Gastrocnemius medialis (tissue), 4 donors: ENCODE measurements around the gene GIT2. TPM values are rescaled to one million over a fixed set of nuclear protein-coding genes. Genes with fewer than 3 reads are reported as not detected.

ENCODE experiments used
- ATAC-seq, 2 donors: fragments of 150-250 bp; one replicate each; pipeline ENCODE4 v1.9.1; 2016
- DNase-seq, 2 donors: peaks; one replicate each; pipeline ENCODE4 v3.0.0-alpha.2; 2019
- H3K27ac ChIP-seq, 4 donors: fragments of 200-600 bp; sonication (generic); 1 replicate in 1 of 4; 2 replicates in 3 of 4; pipeline ENCODE4 v1.5.1; 2016 to 2018; ENCODE audit warnings: mild to moderate bottlenecking in 2 of 4, moderate library complexity in 1 of 4
- H3K27me3 ChIP-seq, 3 donors: fragments of 200-600 bp; sonication (generic) in 2 of 3; 1 replicate in 1 of 3; 2 replicates in 2 of 3; pipeline versions ENCODE4 v1.5.1 to v1.6.0; 2016 to 2019; ENCODE audit warnings: mild to moderate bottlenecking in 1 of 3, moderate library complexity in 1 of 3
- H3K36me3 ChIP-seq, 2 donors: fragments of 200-600 bp; sonication (generic) in 1 of 2; one replicate each; pipeline ENCODE4 v1.5.1; 2017 to 2018
- H3K4me1 ChIP-seq, 2 donors: fragments of 200-600 bp; sonication (generic) in 1 of 2; one replicate each; pipeline ENCODE4 v1.5.1; 2016 to 2017; ENCODE audit warnings: mild to moderate bottlenecking in 2 of 2
- H3K4me3 ChIP-seq, 4 donors: fragments of 200-600 bp; sonication (generic) in 3 of 4; 1 replicate in 1 of 4; 2 replicates in 3 of 4; pipeline ENCODE4 v1.5.1; 2016 to 2019; ENCODE audit warnings: mild to moderate bottlenecking in 2 of 4
- H3K9me3 ChIP-seq, 3 donors: fragments of 200-600 bp; sonication (generic) in 2 of 3; 1 replicate in 1 of 3; 2 replicates in 2 of 3; pipeline ENCODE4 v1.5.1; 2016 to 2019
- POLR2A ChIP-seq, 2 donors: fragments of 450-650 bp; IDR thresholded peaks; one replicate each; pipeline ENCODE4 v1.6.1; 2017; ENCODE audit warnings: antibody characterized with exemption in 2 of 2, mild to moderate bottlenecking in 2 of 2, moderate library complexity in 2 of 2
- in situ Hi-C, 4 donors: fragments of 200-750 bp; cut with MboI; loops; one replicate each; pipeline versions ENCODE4 v1.15.0 to v1.8.0; 2017; ENCODE audit warnings: low sequenced_read_pairs in 4 of 4
- intact Hi-C: fragments of 100-400 bp; cut with DNase I; formaldehyde crosslinking; loops from one replicate; pipeline ENCODE4 v1.15.1; 2023; ENCODE audit warnings: low total_unique reads
- total RNA-seq, 4 donors: library from RNA; depleted of rRNA; stranded (reverse); fragments of >200 nt; gene quantifications; one replicate each; pipeline versions ENCODE4 v1.1.0 to v1.2.3, GENCODE V29; 2016
- TF ChIP-seq, protein P1 (sequence below), 5 experiments: fragments of 450-650 bp in 3 of 5; fragments of 200-600 bp in 2 of 5; sonication (generic) in 2 of 5; IDR thresholded peaks in 4 of 5; conservative IDR thresholded peaks in 1 of 5; 1 replicate in 4 of 5; 2 replicates in 1 of 5; pipeline ENCODE4 v1.5.1; 2016 to 2019; ENCODE audit warnings: antibody characterized with exemption in 5 of 5, mild to moderate bottlenecking in 3 of 5, moderate library complexity in 3 of 5

Gene GIT2
- total RNA-seq, 4 donors from 2014 or later = 23.4 to 32.1 (median 23.6) TPM

DNA sequence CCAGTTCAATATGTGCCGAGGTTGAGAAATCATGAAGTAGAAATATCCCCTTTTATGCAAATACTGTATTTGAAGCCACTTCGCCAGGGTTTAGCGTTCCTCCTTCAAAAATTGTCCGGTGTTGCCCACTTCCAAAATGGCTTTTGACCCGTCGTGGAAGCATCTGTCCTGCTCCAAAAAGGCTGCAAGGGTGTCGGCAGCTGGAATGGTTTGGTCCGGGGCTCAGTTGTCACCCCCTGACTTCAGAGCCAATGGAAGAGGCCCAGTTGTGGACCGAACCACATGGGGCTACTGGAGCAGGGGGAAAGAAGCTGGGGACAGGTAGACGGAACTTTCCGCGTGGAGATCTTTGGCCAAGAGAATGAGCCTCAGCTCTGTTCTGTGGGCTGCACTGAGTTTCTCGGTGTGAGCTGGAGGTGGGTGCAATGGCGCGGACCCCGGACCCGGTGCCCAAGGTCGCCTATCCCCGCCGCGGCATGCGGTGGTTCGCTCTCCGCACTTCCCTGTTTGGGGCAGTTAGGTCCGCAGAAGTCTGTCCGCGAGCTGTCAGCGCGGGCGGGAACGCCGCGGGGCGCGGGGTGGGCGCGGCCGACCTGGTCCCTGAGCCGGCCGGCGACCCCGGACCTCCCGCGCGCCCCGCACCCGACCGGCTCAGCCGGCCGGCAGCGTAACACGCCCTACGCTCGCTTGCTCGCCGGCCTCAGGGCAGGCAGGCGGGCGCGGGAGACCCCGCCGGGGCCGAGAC, 2.9 kb upstream of the GIT2 start, which contains the start of gene ANKRD13A:
Gene ANKRD13A, plus strand, starts transcription at position 527 of the 745 bp plus-strand sequence. CDS start 259 bp downstream, outside the sequence.
- peaks cover 37 to 58% of the 10 kb centered on the region in 2 donors for H3K4me1 ChIP-seq
- ATAC-seq = peak; percentile 92 to 94
- TF ChIP-seq POLR2A (IDR thresholded peaks at IDR 0.05) = peak; percentile 84 to 89
- TF ChIP-seq, protein P1, sequence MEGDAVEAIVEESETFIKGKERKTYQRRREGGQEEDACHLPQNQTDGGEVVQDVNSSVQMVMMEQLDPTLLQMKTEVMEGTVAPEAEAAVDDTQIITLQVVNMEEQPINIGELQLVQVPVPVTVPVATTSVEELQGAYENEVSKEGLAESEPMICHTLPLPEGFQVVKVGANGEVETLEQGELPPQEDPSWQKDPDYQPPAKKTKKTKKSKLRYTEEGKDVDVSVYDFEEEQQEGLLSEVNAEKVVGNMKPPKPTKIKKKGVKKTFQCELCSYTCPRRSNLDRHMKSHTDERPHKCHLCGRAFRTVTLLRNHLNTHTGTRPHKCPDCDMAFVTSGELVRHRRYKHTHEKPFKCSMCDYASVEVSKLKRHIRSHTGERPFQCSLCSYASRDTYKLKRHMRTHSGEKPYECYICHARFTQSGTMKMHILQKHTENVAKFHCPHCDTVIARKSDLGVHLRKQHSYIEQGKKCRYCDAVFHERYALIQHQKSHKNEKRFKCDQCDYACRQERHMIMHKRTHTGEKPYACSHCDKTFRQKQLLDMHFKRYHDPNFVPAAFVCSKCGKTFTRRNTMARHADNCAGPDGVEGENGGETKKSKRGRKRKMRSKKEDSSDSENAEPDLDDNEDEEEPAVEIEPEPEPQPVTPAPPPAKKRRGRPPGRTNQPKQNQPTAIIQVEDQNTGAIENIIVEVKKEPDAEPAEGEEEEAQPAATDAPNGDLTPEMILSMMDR (IDR thresholded peaks at IDR 0.05 in 4 of 5, conservative IDR thresholded peaks at IDR 0.05 in 1 of 5) = peak in 2 of 5 experiments; percentile 25 to 40
- H3K9me3 ChIP-seq = no peaks in the 10 kb centered on the region
- H3K27me3 ChIP-seq = no peaks in the 10 kb centered on the region
- in situ Hi-C loops = no loop called here
- peak within 1 kb of the TSS; percentile 85 to 98 (median 94) for H3K4me3 ChIP-seq
- peaks cover 0 to 4% of the 10 kb centered on the region in 2 donors for H3K36me3 ChIP-seq
- peak within 1 kb of the TSS; percentile 85 to 89 (median 87) for H3K27ac ChIP-seq
- DNase-seq = peak; percentile 89 to 93
- intact Hi-C loops = loop anchor here (1.0 to 10.0 kb wide), 4 partner anchors 44 to 586 kb away; partner anchors contain the start of genes FAM222A, PPTC7 and TCHP

DNA sequence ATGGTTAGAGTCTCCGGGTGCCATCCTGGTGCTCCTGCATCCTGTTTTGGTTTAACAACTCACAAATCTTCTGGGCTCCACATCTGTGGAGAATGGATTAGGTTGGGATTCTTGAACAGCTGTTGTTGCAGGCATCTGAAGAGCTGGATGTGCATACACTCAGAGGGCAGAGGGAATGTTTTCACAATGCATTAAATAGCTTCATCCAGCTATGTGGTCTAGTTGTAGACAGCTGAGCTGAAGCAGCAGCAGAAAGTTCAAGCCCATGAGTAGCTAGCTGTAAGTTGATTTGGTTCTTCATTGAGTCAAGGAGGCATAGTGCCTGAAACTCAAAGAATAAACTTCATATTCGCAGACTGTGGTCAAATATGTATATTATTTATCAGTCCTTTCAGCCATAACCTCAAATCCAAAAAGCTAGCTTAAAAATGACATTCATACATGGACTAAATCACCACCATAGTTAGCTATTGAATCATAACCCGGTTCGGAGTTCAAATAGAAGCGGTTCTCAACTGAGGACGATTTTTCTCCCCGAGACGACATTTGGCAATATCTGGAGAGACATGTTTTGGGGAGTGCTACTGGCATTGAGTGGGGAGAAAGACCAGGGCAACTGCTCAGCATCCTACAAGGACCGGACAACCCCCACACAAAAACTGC, 2.2 kb upstream of the GIT2 start:
- no peak for ATAC-seq
- in situ Hi-C loops = no loop called here
- peaks cover 0 to 4% of the 10 kb centered on the region in 2 donors for H3K36me3 ChIP-seq
- DNase-seq = no peak
- intact Hi-C loops = loop anchor here (1.0 to 10.0 kb wide), 4 partner anchors 44 to 586 kb away; partner anchors contain the start of genes FAM222A, PPTC7 and TCHP
- H3K27ac ChIP-seq = peak overlapping the region; percentile 85 to 89 (median 87)
- no peaks in the 10 kb centered on the region for H3K27me3 ChIP-seq
- peak overlapping the region; percentile 85 to 98 (median 94) for H3K4me3 ChIP-seq
- peaks cover 39 to 65% of the 10 kb centered on the region in 2 donors for H3K4me1 ChIP-seq
- TF ChIP-seq, protein P1 (IDR thresholded peaks at IDR 0.05 in 4 of 5, conservative IDR thresholded peaks at IDR 0.05 in 1 of 5) = no peak
- TF ChIP-seq POLR2A (IDR thresholded peaks at IDR 0.05) = no peak
- no peaks in the 10 kb centered on the region for H3K9me3 ChIP-seq

DNA sequence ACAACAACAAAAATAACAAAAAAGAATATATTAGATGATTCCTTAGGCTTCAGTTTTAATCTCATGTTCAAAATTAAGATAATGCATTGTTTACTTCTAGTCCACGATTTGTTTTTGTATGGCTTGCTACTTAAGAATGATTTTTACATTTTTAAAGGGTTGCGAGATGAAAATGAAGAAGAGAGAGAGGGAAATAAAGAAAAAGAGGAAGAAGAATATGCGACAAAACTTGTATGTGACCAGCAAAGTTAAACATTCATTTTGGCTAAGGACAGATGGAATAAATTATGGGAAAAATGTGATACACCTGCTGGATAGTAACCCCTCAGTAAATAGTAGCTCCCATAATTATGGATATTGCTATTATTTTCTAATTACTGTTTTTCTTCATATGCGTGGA, 1.2 kb upstream of the GIT2 start:
- DNase-seq (no peak), ATAC-seq (no peak)
- Histone ChIP-seq H3K36me3 (no peaks in the 10 kb centered on the region), H3K4me1 (peaks cover 40 to 68% of the 10 kb centered on the region in 2 donors), H3K4me3 (no peak overlapping the region), H3K9me3 (no peaks in the 10 kb centered on the region), H3K27ac (no peak overlapping the region), H3K27me3 (no peaks in the 10 kb centered on the region)
- intact Hi-C loops (loop anchor here (5.0 to 10.0 kb wide), 2 partner anchors 95 to 587 kb away; partner anchors contain the start of genes PPTC7 and TCHP), in situ Hi-C loops (no loop called here)
- TF ChIP-seq POLR2A (IDR thresholded peaks at IDR 0.05) = no peak
- TF ChIP-seq, protein P1 (IDR thresholded peaks at IDR 0.05 in 4 of 5, conservative IDR thresholded peaks at IDR 0.05 in 1 of 5) = no peak

DNA sequence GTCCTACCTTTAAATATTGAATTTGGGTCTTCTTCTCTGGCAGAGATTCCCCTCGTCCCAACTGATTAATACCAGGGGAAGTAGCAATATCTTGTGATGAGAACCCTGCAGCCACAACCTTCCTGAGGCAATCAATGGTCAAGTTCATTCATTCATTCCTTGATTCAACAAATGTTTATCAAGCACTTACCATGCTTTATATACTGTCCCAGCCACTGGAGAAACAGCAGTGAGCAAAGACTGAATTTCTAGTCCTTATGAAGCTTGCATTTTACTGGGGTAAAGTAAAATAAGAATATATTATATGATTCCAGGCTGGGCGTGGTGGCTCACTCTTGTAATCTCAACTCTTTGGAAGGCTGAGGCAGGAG, 300 bp upstream of the GIT2 start:
- H3K27ac ChIP-seq = peak overlapping the region; percentile 81 to 90 (median 86)

More for the DNA sequence above, 300 bp upstream of the GIT2 start:
- no peak for DNase-seq
- H3K4me3 ChIP-seq = peak overlapping the region; percentile 83 to 99 (median 98)
- H3K9me3 ChIP-seq = no peaks in the 10 kb centered on the region
- ATAC-seq = no peak
- in situ Hi-C loops (no loop called here), intact Hi-C loops (loop anchor here (5.0 to 10.0 kb wide), 2 partner anchors 94 to 588 kb away; partner anchors contain the start of genes PPTC7 and TCHP)
- H3K4me1 ChIP-seq = peaks cover 36 to 58% of the 10 kb centered on the region in 2 donors
- TF ChIP-seq, protein P1 (IDR thresholded peaks at IDR 0.05 in 4 of 5, conservative IDR thresholded peaks at IDR 0.05 in 1 of 5) = no peak
- TF ChIP-seq POLR2A (IDR thresholded peaks at IDR 0.05) = no peak
- no peaks in the 10 kb centered on the region for H3K27me3 ChIP-seq
- H3K36me3 ChIP-seq = no peaks in the 10 kb centered on the region
